ENCODE data around the gene CAPN5. TPM values are rescaled to one million over a fixed set of nuclear protein-coding genes. Genes with fewer than 3 reads are reported as not detected.

Gene CAPN5
- total RNA-seq, 2 donors from 2014 or later = 0.19 to 0.93 TPM

GRCh38 chr11:77115181-77115611, 48.4 kb downstream of the CAPN5 start:
- no peaks in the 10 kb centered on the region for H3K9me3 Mint-ChIP-seq
- H3K27ac Mint-ChIP-seq = no peak overlapping the region
- no peaks in the 10 kb centered on the region for H3K36me3 Mint-ChIP-seq (ENCODE audit: low read depth)
- H3K27me3 Mint-ChIP-seq = no peaks in the 10 kb centered on the region
- ATAC-seq (replicated peaks) = no peak
- H3K4me3 Mint-ChIP-seq = no peak overlapping the region
- no peaks in the 10 kb centered on the region for H3K4me1 Mint-ChIP-seq

- Mint-ChIP-seq H3K9me3 (no peaks in the 10 kb centered on the region), H3K4me1 (no peaks in the 10 kb centered on the region), H3K27ac (no peak overlapping the region), H3K27me3 (no peaks in the 10 kb centered on the region), H3K36me3 (ENCODE audit: low read depth) (no peaks in the 10 kb centered on the region), H3K4me3 (no peak overlapping the region)
- no peak for ATAC-seq (replicated peaks)
Measured at GRCh38 chr11:77115956-77116355, 49.2 kb downstream of the CAPN5 start.

DNA sequence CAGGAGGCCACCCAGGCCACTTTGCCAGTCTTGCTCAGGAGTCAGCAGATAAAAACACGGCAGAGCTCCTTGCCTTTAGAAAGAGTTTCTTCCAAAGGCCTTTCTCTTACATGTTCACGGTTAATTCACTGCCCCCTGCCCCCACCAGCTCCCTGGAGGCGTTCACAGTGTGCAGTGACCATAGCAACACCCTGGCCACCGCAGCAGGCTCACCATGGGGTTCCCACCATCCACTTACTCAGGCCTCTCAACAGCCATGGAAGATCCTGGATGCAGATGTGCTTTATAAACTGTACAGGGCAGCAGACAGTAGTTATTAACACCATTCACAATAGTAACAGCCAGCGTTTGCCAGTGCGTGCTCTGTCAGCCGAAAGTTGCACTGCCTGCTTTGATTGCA, 50.7 kb downstream of the CAPN5 start:
- H3K4me1 Mint-ChIP-seq = no peaks in the 10 kb centered on the region
- no peaks in the 10 kb centered on the region for H3K9me3 Mint-ChIP-seq
- H3K27ac Mint-ChIP-seq = no peak overlapping the region
- no peaks in the 10 kb centered on the region for H3K36me3 Mint-ChIP-seq (ENCODE audit: low read depth)
- H3K4me3 Mint-ChIP-seq = no peak overlapping the region
- no peaks in the 10 kb centered on the region for H3K27me3 Mint-ChIP-seq
- ATAC-seq (replicated peaks) = no peak

GRCh38 chr11:77118086-77118485, 51.3 kb downstream of the CAPN5 start:
- H3K36me3 Mint-ChIP-seq (ENCODE audit: low read depth) = no peaks in the 10 kb centered on the region
- H3K27me3 Mint-ChIP-seq = no peaks in the 10 kb centered on the region
- no peak for ATAC-seq (replicated peaks)
- H3K4me3 Mint-ChIP-seq = no peak overlapping the region
- H3K27ac Mint-ChIP-seq = no peak overlapping the region
- H3K4me1 Mint-ChIP-seq = no peaks in the 10 kb centered on the region
- no peaks in the 10 kb centered on the region for H3K9me3 Mint-ChIP-seq

GRCh38 chr11:77118971-77119370, 52.2 kb downstream of the CAPN5 start:
- no peaks in the 10 kb centered on the region for H3K27me3 Mint-ChIP-seq
- no peaks in the 10 kb centered on the region for H3K9me3 Mint-ChIP-seq
- no peaks in the 10 kb centered on the region for H3K36me3 Mint-ChIP-seq (ENCODE audit: low read depth)
- no peak overlapping the region for H3K4me3 Mint-ChIP-seq
- ATAC-seq (replicated peaks) = no peak
- no peaks in the 10 kb centered on the region for H3K4me1 Mint-ChIP-seq
- H3K27ac Mint-ChIP-seq = no peak overlapping the region

GRCh38 chr11:77119531-77119936, 52.8 kb downstream of the CAPN5 start:
- no peak for ATAC-seq (replicated peaks)
- no peak overlapping the region for H3K4me3 Mint-ChIP-seq
- H3K36me3 Mint-ChIP-seq (ENCODE audit: low read depth) = no peaks in the 10 kb centered on the region
- H3K27ac Mint-ChIP-seq = no peak overlapping the region
- H3K27me3 Mint-ChIP-seq = no peaks in the 10 kb centered on the region
- no peaks in the 10 kb centered on the region for H3K4me1 Mint-ChIP-seq
- no peaks in the 10 kb centered on the region for H3K9me3 Mint-ChIP-seq

GRCh38 chr11:77120571-77120970, 53.8 kb downstream of the CAPN5 start:
- Mint-ChIP-seq H3K4me3 (no peak overlapping the region), H3K27ac (no peak overlapping the region)

DNA sequence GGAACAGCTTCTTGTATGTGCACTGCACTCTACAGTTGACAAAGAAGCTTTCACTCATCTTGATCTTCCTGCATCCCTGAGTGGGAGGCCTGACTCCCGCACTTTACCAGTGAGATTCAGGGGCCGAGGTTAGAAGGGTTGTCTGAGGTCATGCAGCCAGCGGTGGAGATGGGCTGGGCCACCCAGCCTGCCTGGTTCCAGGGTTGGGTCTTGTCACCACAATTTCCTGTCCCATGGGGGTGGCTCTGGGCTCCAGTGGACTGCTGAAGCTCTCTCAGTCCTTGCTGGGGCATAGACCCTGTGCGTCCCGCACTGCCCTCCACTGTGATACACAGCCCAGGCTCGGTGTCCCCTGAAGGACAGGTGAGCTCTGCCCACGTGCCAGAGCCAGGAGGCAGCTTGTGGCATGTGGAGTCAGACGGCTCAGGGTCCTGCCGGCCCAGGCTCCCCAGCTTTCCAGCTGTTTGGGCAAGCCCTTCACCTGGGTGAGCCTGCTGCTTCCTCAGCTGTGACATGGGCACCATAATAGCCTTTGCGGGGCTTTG, 54.4 kb downstream of the CAPN5 start:
- Mint-ChIP-seq H3K4me3 (no peak overlapping the region), H3K9me3 (no peaks in the 10 kb centered on the region), H3K36me3 (ENCODE audit: low read depth) (no peaks in the 10 kb centered on the region), H3K4me1 (no peaks in the 10 kb centered on the region), H3K27me3 (no peaks in the 10 kb centered on the region), H3K27ac (no peak overlapping the region)
- no peak for ATAC-seq (replicated peaks)

More at GRCh38 chr11:77120571-77120970, 53.8 kb downstream of the CAPN5 start:
- Mint-ChIP-seq H3K36me3 (ENCODE audit: low read depth) (no peaks in the 10 kb centered on the region), H3K4me1 (no peaks in the 10 kb centered on the region), H3K27me3 (no peaks in the 10 kb centered on the region), H3K9me3 (no peaks in the 10 kb centered on the region)
- no peak for ATAC-seq (replicated peaks)

- H3K4me3 Mint-ChIP-seq = no peak overlapping the region
- H3K9me3 Mint-ChIP-seq = no peaks in the 10 kb centered on the region
- no peaks in the 10 kb centered on the region for H3K36me3 Mint-ChIP-seq (ENCODE audit: low read depth)
- no peaks in the 10 kb centered on the region for H3K27me3 Mint-ChIP-seq
- H3K4me1 Mint-ChIP-seq = no peaks in the 10 kb centered on the region
- H3K27ac Mint-ChIP-seq = no peak overlapping the region
- ATAC-seq (replicated peaks) = no peak
Measured at GRCh38 chr11:77121876-77122575, 55.3 kb downstream of the CAPN5 start.

GRCh38 chr11:77122576-77123212, 55.9 kb downstream of the CAPN5 start:
- Mint-ChIP-seq H3K27me3 (no peaks in the 10 kb centered on the region), H3K4me1 (peaks cover 4% of the 10 kb centered on the region), H3K36me3 (ENCODE audit: low read depth) (no peaks in the 10 kb centered on the region), H3K4me3 (no peak overlapping the region), H3K9me3 (no peaks in the 10 kb centered on the region), H3K27ac (peak overlapping the region; percentile 56)
- ATAC-seq (replicated peaks) = no peak

- Mint-ChIP-seq H3K4me1 (peaks cover 9% of the 10 kb centered on the region), H3K27me3 (no peaks in the 10 kb centered on the region), H3K4me3 (no peak overlapping the region), H3K27ac (no peak overlapping the region), H3K9me3 (no peaks in the 10 kb centered on the region), H3K36me3 (ENCODE audit: low read depth) (no peaks in the 10 kb centered on the region)
- no peak for ATAC-seq (replicated peaks)
Measured at GRCh38 chr11:77123591-77123990, 56.8 kb downstream of the CAPN5 start.

- H3K27ac Mint-ChIP-seq = no peak overlapping the region
- peaks cover 9% of the 10 kb centered on the region for H3K4me1 Mint-ChIP-seq
- no peaks in the 10 kb centered on the region for H3K9me3 Mint-ChIP-seq
- H3K4me3 Mint-ChIP-seq = no peak overlapping the region
- no peak for ATAC-seq (replicated peaks)
- no peaks in the 10 kb centered on the region for H3K27me3 Mint-ChIP-seq
- no peaks in the 10 kb centered on the region for H3K36me3 Mint-ChIP-seq (ENCODE audit: low read depth)
Measured at GRCh38 chr11:77124041-77124440, 57.3 kb downstream of the CAPN5 start.

- Mint-ChIP-seq H3K9me3 (no peaks in the 10 kb centered on the region), H3K27me3 (no peaks in the 10 kb centered on the region), H3K4me3 (no peak overlapping the region), H3K36me3 (ENCODE audit: low read depth) (no peaks in the 10 kb centered on the region), H3K27ac (no peak overlapping the region), H3K4me1 (peaks cover 9% of the 10 kb centered on the region)
- ATAC-seq (replicated peaks) = no peak
Measured at GRCh38 chr11:77124488-77124887, 57.7 kb downstream of the CAPN5 start.

DNA sequence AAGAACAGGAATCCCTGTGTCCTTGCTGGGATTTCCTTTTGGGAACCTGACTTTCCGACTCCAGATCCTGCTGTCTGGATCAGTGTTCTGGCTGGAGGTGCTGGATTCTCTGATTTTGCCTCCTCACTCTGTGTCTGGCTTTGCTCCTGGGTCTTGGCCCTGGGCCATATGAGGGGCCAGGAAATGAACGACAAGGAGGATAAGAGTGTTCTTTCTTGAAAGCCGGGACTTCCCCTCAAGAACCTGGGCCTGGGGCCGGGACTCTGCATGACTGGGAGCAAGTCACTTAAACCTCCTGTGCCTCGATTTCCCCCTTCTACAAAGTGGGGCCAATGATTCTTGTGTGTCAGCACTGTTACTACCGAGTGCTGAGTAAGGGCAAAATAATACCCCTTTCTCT, 58.4 kb downstream of the CAPN5 start:
- Mint-ChIP-seq H3K27ac (no peak overlapping the region), H3K4me3 (no peak overlapping the region), H3K27me3 (no peaks in the 10 kb centered on the region), H3K4me1 (peaks cover 9% of the 10 kb centered on the region), H3K36me3 (ENCODE audit: low read depth) (no peaks in the 10 kb centered on the region), H3K9me3 (no peaks in the 10 kb centered on the region)
- no peak for ATAC-seq (replicated peaks)

GRCh38 chr11:77125695-77126094, 58.9 kb downstream of the CAPN5 start:
- no peak overlapping the region for H3K27ac Mint-ChIP-seq
- peaks cover 9% of the 10 kb centered on the region for H3K4me1 Mint-ChIP-seq
- no peak overlapping the region for H3K4me3 Mint-ChIP-seq
- no peaks in the 10 kb centered on the region for H3K27me3 Mint-ChIP-seq
- no peaks in the 10 kb centered on the region for H3K36me3 Mint-ChIP-seq (ENCODE audit: low read depth)
- ATAC-seq (replicated peaks) = no peak
- H3K9me3 Mint-ChIP-seq = no peaks in the 10 kb centered on the region
